GM10266 (cell line): Measurements from ENCODE around the gene LTBP3.

Experiments used
- DNase-seq: peaks from one replicate; pipeline ENCODE4 v3.0.0; 2012; ENCODE audit errors: extremely low spot score
- CTCF ChIP-seq: IDR thresholded peaks from 2 replicates; pipeline ENCODE4 v1.5.1; 2012; ENCODE audit warnings: mild to moderate bottlenecking, low read depth; ENCODE audit not compliant: control insufficient read depth, insufficient read depth; ENCODE audit errors: missing control alignments

The LTBP3 gene

DNA sequence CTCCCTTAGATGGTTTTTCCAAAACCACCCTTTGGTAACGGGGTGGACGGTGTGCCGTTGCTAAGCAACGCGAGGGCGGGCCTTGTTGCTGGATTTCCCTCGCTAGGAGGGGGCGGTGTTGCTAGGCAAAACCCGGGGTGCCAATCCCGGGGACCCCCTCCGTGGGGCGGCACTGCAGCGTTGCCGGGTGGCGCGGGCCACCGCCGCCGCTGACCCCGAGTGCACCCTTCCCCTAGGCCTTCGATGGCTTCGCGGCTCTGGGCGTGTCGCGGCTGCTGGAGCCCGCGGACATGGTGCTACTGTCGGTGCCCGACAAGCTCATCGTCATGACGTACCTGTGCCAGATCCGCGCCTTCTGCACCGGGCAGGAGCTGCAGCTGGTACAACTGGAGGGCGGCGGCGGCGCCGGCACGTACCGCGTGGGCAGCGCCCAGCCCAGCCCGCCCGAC is 26.6 kb upstream of the LTBP3 start:
- DNase-seq, result no peak
- TF ChIP-seq CTCF, result no peak

- no peak for TF ChIP-seq CTCF
Observed at GRCh38 chr11:65584106-65584505, 25.9 kb upstream of the LTBP3 start.

GRCh38 chr11:65583589-65583988 is 25.4 kb upstream of the LTBP3 start:
- TF ChIP-seq CTCF, result no peak
- no peak for DNase-seq

More at GRCh38 chr11:65584106-65584505, 25.9 kb upstream of the LTBP3 start:
- no peak for DNase-seq

GRCh38 chr11:65581928-65582327 is 23.8 kb upstream of the LTBP3 start:
- no peak for TF ChIP-seq CTCF
- DNase-seq, result no peak

GRCh38 chr11:65580756-65581155 is 22.6 kb upstream of the LTBP3 start:
- no peak for DNase-seq
- no peak for TF ChIP-seq CTCF

DNA sequence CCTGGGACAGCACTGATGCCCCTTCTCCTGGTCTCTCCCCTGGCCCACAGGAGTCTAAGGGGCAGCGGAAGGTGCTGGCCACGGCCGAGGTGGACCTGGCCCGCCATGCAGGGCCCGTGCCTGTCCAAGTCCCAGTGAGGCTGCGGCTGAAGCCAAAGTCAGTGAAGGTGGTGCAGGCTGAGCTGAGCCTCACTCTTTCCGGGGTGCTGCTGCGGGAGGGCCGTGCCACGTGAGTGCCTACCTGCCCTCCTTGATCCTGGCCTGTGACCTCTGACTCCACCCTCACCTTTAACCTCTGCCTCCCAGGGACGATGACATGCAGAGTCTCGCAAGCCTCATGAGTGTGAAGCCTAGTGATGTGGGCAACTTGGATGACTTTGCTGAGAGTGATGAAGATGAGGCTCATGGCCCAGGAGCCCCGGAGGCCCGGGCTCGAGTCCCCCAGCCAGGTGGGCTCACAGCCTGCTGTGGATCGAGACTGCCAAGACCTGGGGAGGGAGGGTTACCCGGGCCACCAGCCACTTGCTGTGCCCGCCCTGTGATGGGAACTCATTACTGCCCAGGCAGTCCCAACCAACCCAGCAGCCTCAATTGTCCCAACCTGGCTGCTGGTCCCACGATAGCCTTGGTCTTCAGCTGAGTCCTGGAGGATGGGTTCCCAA is 22.0 kb upstream of the LTBP3 start:
- no peak for DNase-seq
- no peak for TF ChIP-seq CTCF

DNA sequence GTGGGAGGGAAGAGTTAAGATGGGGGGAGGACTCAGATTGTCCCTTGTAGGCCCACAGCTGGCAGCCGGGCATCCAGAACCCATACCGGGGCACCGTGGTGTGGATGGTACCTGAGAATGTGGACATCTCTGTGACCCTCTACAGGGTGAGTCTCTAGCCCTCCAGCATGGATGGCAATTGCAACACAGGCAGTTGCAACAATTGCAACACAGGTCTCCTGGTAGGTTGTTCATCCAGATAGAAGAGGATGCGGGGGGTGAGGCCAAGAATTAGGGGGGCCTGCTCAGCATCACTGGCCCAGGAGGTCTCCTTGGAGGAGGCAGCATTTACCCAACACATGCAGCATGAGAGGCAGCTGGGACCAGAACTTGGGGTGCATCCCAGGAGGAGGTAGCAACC is 21.1 kb upstream of the LTBP3 start:
- no peak for DNase-seq
- TF ChIP-seq CTCF, result no peak
